GM19324 (cell line): Measurements from ENCODE around the gene SLFN12L.

ENCODE experiments used
- ATAC-seq: cut with Tn5 transposase; IDR thresholded peaks from one replicate; pipeline ENCODE4 v1.9.1; 2021; ENCODE audit warnings: mild to moderate bottlenecking, moderate library complexity; ENCODE audit not compliant: unreplicated experiment, low FRiP score

Gene SLFN12L

GRCh38 chr17:35433075-35433894 lies 104.2 kb downstream of the SLFN12L start:
- no peak for ATAC-seq

- ATAC-seq: no peak
These were observed 105.1 kb downstream of the SLFN12L start, which contains the start of gene SLFN12 for GRCh38 chr17:35432176-35433074. SLFN12 (minus strand) TSS chr17:35432500; CDS start chr17:35423028, 9,472 bp downstream.

- ATAC-seq: no peak
These were observed 107.8 kb downstream of the SLFN12L start for GRCh38 chr17:35429702-35430101.

- ATAC-seq: no peak
These were observed 109.2 kb downstream of the SLFN12L start for GRCh38 chr17:35428229-35428628.

- no peak for ATAC-seq
These were observed 113.7 kb downstream of the SLFN12L start for GRCh38 chr17:35423761-35424160.
